Endothelial cell of umbilical vein (primary cell): Measurements from ENCODE around the gene PARD3B. TPM values are rescaled to one million over a fixed set of nuclear protein-coding genes. Genes with fewer than 3 reads are reported as not detected.

ENCODE experiments used
- BruUV-seq: library from RNA; stranded (reverse); fragments of 400-500 nt; replicated peaks from 2 replicates; lab custom pipeline; 2021; lab: Mats Ljungman, UMichigan
- CTCF ChIA-PET: fragments of 300-600, 350-600 bp; sonication (Branson Sonifier 250); formaldehyde crosslinking; loops from one replicate; lab custom pipeline; 2021; ENCODE audit warnings: antibody characterized with exemption, inconsistent platforms; lab: Charles Lee
- POLR2A ChIA-PET: fragments of 300-600, 350-600 bp; sonication (Branson Sonifier 250); formaldehyde crosslinking; loops from one replicate; lab custom pipeline; 2021; ENCODE audit warnings: antibody characterized with exemption, inconsistent platforms; lab: Charles Lee
- DNase-seq: peaks from one replicate; pipeline ENCODE4 v3.0.0-alpha.2; 2011; ENCODE audit warnings: low read depth, low spot score
- FAIRE-seq: peaks from 2 replicates; lab custom pipeline; 2011; peaks lifted over from hg19 to GRCh38; lab: Jason Lieb, UNC
- H2AFZ ChIP-seq: 2 replicates; pipeline ENCODE4 v1.6.0; 2012; ENCODE audit warnings: low read depth, low read length, control low read depth, inconsistent platforms
- H3K27ac ChIP-seq: 2 replicates; pipeline ENCODE4 v1.5.1; 2011; ENCODE audit warnings: low read depth, mild to moderate bottlenecking, control low read depth, low read length, moderate library complexity; ENCODE audit not compliant: insufficient read depth
- H3K27me3 ChIP-seq, 2 experiments: 2 replicates each; pipeline versions ENCODE4 v1.6.0 to v1.6.1; 2011; ENCODE audit warnings: low read length in 2 of 2, mixed read lengths in 1 of 2; ENCODE audit not compliant: control insufficient read depth in 2 of 2, insufficient read depth in 2 of 2
- H3K36me3 ChIP-seq, 2 experiments: 2 replicates in 1 of 2; 3 replicates in 1 of 2; pipeline ENCODE4 v1.5.1; 2011; ENCODE audit warnings: low read length in 2 of 2, mild to moderate bottlenecking in 1 of 2, moderate library complexity in 1 of 2; ENCODE audit not compliant: control insufficient read depth in 2 of 2, insufficient read depth in 2 of 2; ENCODE audit errors: extremely low read depth in 1 of 2
- H3K4me1 ChIP-seq: 3 replicates; pipeline ENCODE4 v1.5.1; 2011; ENCODE audit warnings: mild to moderate bottlenecking, low read length; ENCODE audit not compliant: control insufficient read depth, insufficient read depth; ENCODE audit errors: extremely low read depth
- H3K4me2 ChIP-seq: 2 replicates; pipeline ENCODE4 v1.6.1; 2011; ENCODE audit warnings: low read length, control low read depth, mixed read lengths; ENCODE audit not compliant: insufficient read depth
- H3K4me3 ChIP-seq, 3 experiments: fragments of 200-600 bp in 1 of 3; sonication (generic), shearing (Covaris generic) in 1 of 3; replicated peaks in 1 of 3; 2 replicates each; pipeline ENCODE4 v1.5.1; 2011 to 2016; ENCODE audit warnings: control low read depth in 3 of 3, low read length in 3 of 3, mild to moderate bottlenecking in 2 of 3, inconsistent platforms in 1 of 3, low read depth in 1 of 3, moderate library complexity in 1 of 3; ENCODE audit not compliant: insufficient read depth in 1 of 3
- H3K79me2 ChIP-seq: 2 replicates; pipeline ENCODE4 v1.6.0; 2012; ENCODE audit warnings: low read length, inconsistent platforms; ENCODE audit not compliant: control insufficient read depth, insufficient read depth
- H3K9ac ChIP-seq: replicated peaks from 2 replicates; pipeline ENCODE3; 2011; ENCODE audit warnings: low read length, control low read depth; ENCODE audit not compliant: insufficient read depth; ENCODE audit errors: extremely low read depth
- H3K9me1 ChIP-seq: replicated peaks from 3 replicates; pipeline ENCODE4 v1.6.0; 2011; ENCODE audit warnings: mild to moderate bottlenecking, low read length; ENCODE audit not compliant: control insufficient read depth, insufficient read depth; ENCODE audit errors: extremely low read depth
- H3K9me3 ChIP-seq: replicated peaks from 2 replicates; pipeline ENCODE4 v1.5.1; 2012; ENCODE audit warnings: low read length, inconsistent platforms; ENCODE audit not compliant: control insufficient read depth, insufficient read depth
- H4K20me1 ChIP-seq: replicated peaks from 2 replicates; pipeline ENCODE3; 2011; ENCODE audit warnings: mild to moderate bottlenecking, low read length; ENCODE audit not compliant: control insufficient read depth, insufficient read depth; ENCODE audit errors: extremely low read depth
- EZH2 ChIP-seq: IDR thresholded peaks from 2 replicates; pipeline ENCODE4 v1.6.1; 2012; ENCODE audit warnings: borderline replicate concordance, low read depth, mild to moderate bottlenecking, moderate library complexity, low read length, inconsistent platforms; ENCODE audit not compliant: severe bottlenecking
- FOS ChIP-seq: IDR thresholded peaks from 2 replicates; pipeline ENCODE4 v1.6.1; 2011; ENCODE audit warnings: mild to moderate bottlenecking, low read length, moderate library complexity, borderline replicate concordance; ENCODE audit not compliant: insufficient read depth
- GATA2 ChIP-seq: IDR thresholded peaks from 2 replicates; pipeline ENCODE4 v1.7.0; 2011; ENCODE audit warnings: low read depth, mild to moderate bottlenecking, moderate library complexity, mixed read lengths, low read length; ENCODE audit not compliant: insufficient read length, insufficient read depth
- JUN ChIP-seq: IDR thresholded peaks from 2 replicates; pipeline ENCODE4 v1.6.1; 2011; ENCODE audit warnings: borderline replicate concordance, low read depth; ENCODE audit not compliant: insufficient read length, insufficient read depth
- MYC ChIP-seq: IDR thresholded peaks from one replicate; pipeline ENCODE4 v1.6.1; 2011; ENCODE audit warnings: mild to moderate bottlenecking, low read depth, low read length
- POLR2A ChIP-seq: IDR thresholded peaks from 2 replicates; pipeline ENCODE4 v1.6.1; 2012; ENCODE audit warnings: low read depth, mild to moderate bottlenecking, control low read depth, low read length
- POLR2AphosphoS5 ChIP-seq: IDR thresholded peaks from 2 replicates; pipeline ENCODE4 v1.6.1; 2012; ENCODE audit warnings: low read depth, mild to moderate bottlenecking, control low read depth, low read length, moderate library complexity; ENCODE audit not compliant: insufficient read depth
- dilution Hi-C: fragments of 300-500 bp; cut with MboI; formaldehyde crosslinking; loops from one replicate; pipeline ENCODE4 v1.15.0; 2019; ENCODE audit warnings: low sequenced_read_pairs; ENCODE audit not compliant: extremely low pct_ligation_motif_present
- intact Hi-C: fragments of 100-400 bp; cut with micrococcal nuclease; formaldehyde crosslinking; loops from one replicate; pipeline ENCODE4 v1.10.0; 2022
- polyA plus RNA-seq, 4 experiments: library from polyadenylated mRNA; depleted of rRNA in 3 of 4; stranded (reverse) in 3 of 4; unstranded in 1 of 4; fragments of >200 nt; gene quantifications; 2 replicates each; pipeline versions ENCODE4 v1.2.1 to v1.2.3, GENCODE V29; 2011 to 2012; ENCODE audit warnings: missing spikeins in 1 of 4
- total RNA-seq: library from RNA; stranded (reverse); gene quantifications from 2 replicates; pipeline ENCODE4 v1.2.3, GENCODE V29; 2021
- TF ChIP-seq, protein P1 (sequence below), 2 donors: IDR thresholded peaks; 1 replicate in 1 of 2; 2 replicates in 1 of 2; pipeline ENCODE4 v1.5.1; 2011; ENCODE audit warnings: low read length in 2 of 2, mild to moderate bottlenecking in 2 of 2, moderate library complexity in 2 of 2, control low read depth in 1 of 2, inconsistent platforms in 1 of 2, low read depth in 1 of 2; ENCODE audit not compliant: insufficient read depth in 1 of 2; ENCODE audit errors: extremely low read depth in 1 of 2
- TF ChIP-seq, protein P2 (sequence below): IDR thresholded peaks from 2 replicates; pipeline ENCODE4 v1.6.1; 2011; ENCODE audit not compliant: insufficient read depth, insufficient read length

The PARD3B gene
- total and polyA plus RNA-seq, 2 donors (not counting 3 experiments of a cell fraction or from before 2014, with no cell fraction given): 2.2 to 30.9 TPM

DNA sequence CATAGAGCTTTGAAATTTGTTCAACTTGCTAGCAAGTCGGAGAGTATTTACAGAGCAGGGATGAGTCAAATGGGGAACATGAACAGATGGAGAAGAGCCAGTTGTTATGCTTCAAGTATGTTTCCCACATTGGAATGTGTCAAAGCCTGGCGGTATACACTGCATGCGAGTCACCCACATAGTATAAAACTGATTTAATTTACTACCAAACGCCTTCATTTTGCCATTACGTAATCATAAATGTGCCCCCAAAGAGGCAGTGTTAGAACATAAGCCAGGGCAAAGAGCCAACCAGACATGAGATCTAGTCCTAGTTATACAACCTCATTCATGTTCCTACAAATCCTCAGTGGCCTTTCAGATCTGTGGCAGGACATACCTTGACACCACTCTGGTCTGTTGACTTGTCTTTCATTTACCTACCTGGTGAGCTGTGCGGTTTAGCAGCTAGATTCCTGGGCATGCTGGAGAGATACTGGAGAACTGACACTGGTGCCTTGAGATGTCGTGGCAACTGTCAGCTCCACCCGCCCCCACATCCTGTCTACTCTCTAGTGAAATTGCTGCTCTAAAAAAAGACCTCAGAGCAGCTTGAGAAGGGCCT is 1115.3 kb downstream of the PARD3B start:
- dilution Hi-C loops (no loop called here), intact Hi-C loops (no loop called here)
- DNase-seq (no peak), FAIRE-seq (no peak)
- no peaks in the 10 kb centered on the region for H3K79me2 ChIP-seq
- no peak overlapping the region for H3K27ac ChIP-seq
- no peaks in the 10 kb centered on the region for H3K36me3 ChIP-seq
- H3K27me3 ChIP-seq: peaks cover 5 to 20% of the 10 kb centered on the region in 2 experiments
- no peak for TF ChIP-seq EZH2
- no peak for TF ChIP-seq GATA2
- TF ChIP-seq, protein P1, sequence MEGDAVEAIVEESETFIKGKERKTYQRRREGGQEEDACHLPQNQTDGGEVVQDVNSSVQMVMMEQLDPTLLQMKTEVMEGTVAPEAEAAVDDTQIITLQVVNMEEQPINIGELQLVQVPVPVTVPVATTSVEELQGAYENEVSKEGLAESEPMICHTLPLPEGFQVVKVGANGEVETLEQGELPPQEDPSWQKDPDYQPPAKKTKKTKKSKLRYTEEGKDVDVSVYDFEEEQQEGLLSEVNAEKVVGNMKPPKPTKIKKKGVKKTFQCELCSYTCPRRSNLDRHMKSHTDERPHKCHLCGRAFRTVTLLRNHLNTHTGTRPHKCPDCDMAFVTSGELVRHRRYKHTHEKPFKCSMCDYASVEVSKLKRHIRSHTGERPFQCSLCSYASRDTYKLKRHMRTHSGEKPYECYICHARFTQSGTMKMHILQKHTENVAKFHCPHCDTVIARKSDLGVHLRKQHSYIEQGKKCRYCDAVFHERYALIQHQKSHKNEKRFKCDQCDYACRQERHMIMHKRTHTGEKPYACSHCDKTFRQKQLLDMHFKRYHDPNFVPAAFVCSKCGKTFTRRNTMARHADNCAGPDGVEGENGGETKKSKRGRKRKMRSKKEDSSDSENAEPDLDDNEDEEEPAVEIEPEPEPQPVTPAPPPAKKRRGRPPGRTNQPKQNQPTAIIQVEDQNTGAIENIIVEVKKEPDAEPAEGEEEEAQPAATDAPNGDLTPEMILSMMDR (IDR thresholded peaks at IDR 0.05; ENCODE audit: extremely low read depth in 1 of 2, insufficient read depth in 1 of 2, low read depth in 1 of 2, low read length in 2 of 2): no peak
- no peak for TF ChIP-seq FOS
- TF ChIP-seq, protein P2, sequence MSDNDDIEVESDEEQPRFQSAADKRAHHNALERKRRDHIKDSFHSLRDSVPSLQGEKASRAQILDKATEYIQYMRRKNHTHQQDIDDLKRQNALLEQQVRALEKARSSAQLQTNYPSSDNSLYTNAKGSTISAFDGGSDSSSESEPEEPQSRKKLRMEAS: no peak
- TF ChIP-seq MYC: no peak
- no peak for TF ChIP-seq JUN
- no peak for TF ChIP-seq POLR2A
- TF ChIP-seq POLR2AphosphoS5: no peak
- H3K9ac ChIP-seq: no peak overlapping the region
- ChIA-PET CTCF (interaction anchor here (1.5 kb wide), 2 partner anchors 10 to 15 kb away, joined by 5 to 6 read pairs; no protein-coding TSS in a partner anchor), POLR2A (no interaction called here)
- no peaks in the 10 kb centered on the region for H3K9me3 ChIP-seq
- H2AFZ ChIP-seq: no peak overlapping the region
- H4K20me1 ChIP-seq: no peaks in the 10 kb centered on the region
- H3K4me2 ChIP-seq: no peak overlapping the region
- H3K4me1 ChIP-seq: no peaks in the 10 kb centered on the region
- H3K4me3 ChIP-seq: no peak overlapping the region
- BruUV-seq: no TSS peak
- H3K9me1 ChIP-seq: no peaks in the 10 kb centered on the region
